ENCODE data around the gene FIBP. TPM values are rescaled to one million over a fixed set of nuclear protein-coding genes. Genes with fewer than 3 reads are reported as not detected.

FIBP gene
- total RNA-seq, 1 donor from 2014 or later: 103 TPM

DNA sequence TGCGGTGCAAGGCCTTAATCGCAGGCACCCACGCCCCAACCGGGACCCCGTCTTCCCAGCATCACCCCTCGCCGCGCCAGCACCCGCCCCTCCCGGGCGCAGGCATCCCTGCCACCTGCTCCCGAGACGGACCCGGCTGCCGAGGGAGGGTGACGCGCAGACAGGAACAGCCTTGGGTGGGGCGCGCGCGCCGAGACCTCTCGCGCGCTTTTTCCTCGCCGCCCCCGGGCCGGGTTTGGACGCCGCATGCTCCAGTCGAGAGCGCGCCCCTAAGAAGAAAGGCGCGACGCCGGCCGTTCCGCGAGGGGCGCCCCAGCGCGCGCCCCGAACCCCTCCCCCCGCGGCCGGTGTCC is 30.8 kb downstream of the FIBP start:
- Histone ChIP-seq H3K4me3 (ENCODE audit: low read depth, low read length) (peak overlapping the region; percentile 98), H3K27me3 (ENCODE audit: control insufficient read depth, insufficient read depth, low read length) (no peaks in the 10 kb centered on the region), H3K36me3 (ENCODE audit: control insufficient read depth, insufficient read depth, low read length) (peaks cover 40% of the 10 kb centered on the region)
- DNase-seq (ENCODE audit: low read depth): no peak
- TF ChIP-seq, protein P1, sequence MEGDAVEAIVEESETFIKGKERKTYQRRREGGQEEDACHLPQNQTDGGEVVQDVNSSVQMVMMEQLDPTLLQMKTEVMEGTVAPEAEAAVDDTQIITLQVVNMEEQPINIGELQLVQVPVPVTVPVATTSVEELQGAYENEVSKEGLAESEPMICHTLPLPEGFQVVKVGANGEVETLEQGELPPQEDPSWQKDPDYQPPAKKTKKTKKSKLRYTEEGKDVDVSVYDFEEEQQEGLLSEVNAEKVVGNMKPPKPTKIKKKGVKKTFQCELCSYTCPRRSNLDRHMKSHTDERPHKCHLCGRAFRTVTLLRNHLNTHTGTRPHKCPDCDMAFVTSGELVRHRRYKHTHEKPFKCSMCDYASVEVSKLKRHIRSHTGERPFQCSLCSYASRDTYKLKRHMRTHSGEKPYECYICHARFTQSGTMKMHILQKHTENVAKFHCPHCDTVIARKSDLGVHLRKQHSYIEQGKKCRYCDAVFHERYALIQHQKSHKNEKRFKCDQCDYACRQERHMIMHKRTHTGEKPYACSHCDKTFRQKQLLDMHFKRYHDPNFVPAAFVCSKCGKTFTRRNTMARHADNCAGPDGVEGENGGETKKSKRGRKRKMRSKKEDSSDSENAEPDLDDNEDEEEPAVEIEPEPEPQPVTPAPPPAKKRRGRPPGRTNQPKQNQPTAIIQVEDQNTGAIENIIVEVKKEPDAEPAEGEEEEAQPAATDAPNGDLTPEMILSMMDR (IDR thresholded peaks at IDR 0.05; ENCODE audit: insufficient read depth, low read length, severe bottlenecking): no peak
- no peak for FAIRE-seq

DNA sequence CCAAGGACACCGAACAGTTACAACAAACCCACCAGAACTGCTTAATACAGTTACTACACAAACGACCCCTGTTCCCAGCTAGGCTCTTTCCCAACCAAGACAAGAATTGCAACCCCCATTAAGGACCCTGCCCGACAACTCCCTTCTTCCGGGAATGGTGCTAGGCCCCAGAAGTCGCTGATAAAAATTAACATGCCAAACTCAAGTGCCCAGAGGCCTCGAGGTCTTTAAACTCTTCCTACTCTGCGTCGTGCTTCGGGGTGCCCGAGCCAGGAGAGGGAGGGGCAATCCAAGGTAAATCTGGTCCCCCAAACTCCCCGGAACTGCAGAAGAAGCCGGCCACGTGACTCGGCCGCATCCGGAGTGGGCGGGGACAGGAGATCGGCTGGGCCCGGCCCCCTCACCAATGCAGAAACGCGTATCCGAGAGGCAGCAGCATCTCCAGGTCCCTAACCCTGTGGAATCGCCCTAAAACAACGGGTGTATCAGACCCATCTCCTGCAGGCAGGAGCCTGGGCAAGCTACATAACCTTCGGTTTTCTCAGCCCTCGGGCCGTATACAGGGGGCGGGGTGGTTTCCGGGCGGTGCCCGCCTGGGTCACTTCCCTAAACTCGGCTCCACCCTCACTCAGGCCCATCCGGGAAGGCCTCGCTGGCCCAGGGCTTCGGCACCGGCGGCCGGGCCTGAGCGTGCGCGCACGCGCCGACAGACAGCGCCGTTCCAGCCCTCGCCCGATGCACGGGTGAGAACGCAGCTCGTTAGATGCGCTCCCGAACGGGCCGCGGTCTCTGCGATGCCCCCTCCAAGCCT is 31.4 kb downstream of the FIBP start:
- DNase-seq (ENCODE audit: low read depth): peak; percentile 47
- no peaks in the 10 kb centered on the region for H3K27me3 ChIP-seq (ENCODE audit: control insufficient read depth, insufficient read depth, low read length)
- H3K36me3 ChIP-seq (ENCODE audit: control insufficient read depth, insufficient read depth, low read length): peaks cover 37% of the 10 kb centered on the region
- FAIRE-seq: no peak
- TF ChIP-seq, protein P1 (IDR thresholded peaks at IDR 0.05; ENCODE audit: insufficient read depth, low read length, severe bottlenecking): no peak
- H3K4me3 ChIP-seq (ENCODE audit: low read depth, low read length): peak overlapping the region; percentile 98

DNA sequence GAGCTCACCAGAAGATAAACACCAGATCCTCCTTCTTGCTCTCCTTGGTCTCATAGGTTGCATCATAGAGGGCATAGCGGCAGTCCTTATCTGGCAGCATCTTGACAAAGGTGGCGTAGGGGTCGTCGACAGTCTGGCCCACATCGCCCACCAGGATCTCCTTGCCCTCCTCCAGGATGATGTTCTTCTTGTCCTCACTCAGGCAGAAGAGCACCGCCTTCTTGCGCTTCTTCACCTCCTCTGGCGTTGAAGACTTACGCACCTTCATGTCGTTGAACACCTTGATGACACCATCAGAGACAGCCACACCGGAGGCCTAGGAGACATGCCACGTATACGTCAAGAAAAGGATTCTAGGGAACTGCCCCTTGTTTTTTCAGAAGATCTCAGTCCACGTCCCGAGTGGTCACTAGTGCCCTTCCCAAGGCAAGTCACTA is 32.3 kb downstream of the FIBP start:
- FAIRE-seq: no peak
- no peak overlapping the region for H3K4me3 ChIP-seq (ENCODE audit: low read depth, low read length)
- no peak for DNase-seq (ENCODE audit: low read depth)
- TF ChIP-seq, protein P1 (IDR thresholded peaks at IDR 0.05; ENCODE audit: insufficient read depth, low read length, severe bottlenecking): no peak
- no peaks in the 10 kb centered on the region for H3K27me3 ChIP-seq (ENCODE audit: control insufficient read depth, insufficient read depth, low read length)
- H3K36me3 ChIP-seq (ENCODE audit: control insufficient read depth, insufficient read depth, low read length): peaks cover 34% of the 10 kb centered on the region

DNA sequence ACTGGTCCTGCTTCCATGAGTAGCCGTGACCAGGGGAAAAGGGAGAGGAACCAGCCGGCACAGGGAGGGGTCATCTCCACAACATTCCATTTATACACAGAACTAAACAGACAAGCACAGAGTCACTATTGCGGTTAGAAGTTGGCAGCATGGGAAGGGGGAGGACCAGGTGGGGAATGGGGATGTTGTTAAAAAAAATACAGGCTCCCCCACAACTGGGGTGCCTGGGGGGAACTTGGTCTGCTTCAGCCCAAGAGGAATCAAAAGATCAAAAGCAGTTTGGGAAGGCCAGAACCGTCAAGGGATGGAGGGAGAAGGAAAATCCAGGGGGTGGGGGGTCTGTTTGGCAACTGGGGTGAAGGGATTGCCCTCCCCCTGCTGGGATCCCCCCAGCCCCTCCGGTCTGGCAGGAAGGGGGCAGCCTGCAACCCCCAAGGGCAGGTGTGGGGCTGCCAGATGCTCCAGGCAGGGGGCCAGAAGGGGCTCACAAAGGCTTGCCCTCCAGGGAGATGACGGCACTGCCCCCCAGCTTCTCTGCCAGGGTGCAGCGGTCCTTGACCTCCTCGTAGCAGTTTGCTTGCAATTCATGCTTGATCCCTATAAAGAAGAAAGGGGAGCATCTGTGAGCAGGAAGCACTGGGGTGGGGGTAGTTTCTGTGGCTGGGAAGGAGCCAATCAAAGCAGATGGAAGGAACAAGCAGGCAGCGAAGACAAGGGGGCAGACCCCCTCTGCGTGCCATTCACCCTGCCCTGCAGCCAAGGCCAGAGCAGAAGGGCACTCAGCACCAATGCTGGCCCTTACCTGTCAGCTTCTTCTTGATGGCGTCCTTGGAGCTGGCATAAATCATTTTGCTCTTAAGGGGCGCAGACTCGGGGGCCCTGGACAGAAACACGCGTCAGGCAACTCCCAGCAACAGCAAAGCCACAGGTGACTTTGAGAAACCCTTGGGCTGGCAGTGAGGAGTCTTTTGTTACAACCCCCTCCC is 33.1 kb downstream of the FIBP start:
- Histone ChIP-seq H3K36me3 (ENCODE audit: control insufficient read depth, insufficient read depth, low read length) (peaks cover 34% of the 10 kb centered on the region), H3K4me3 (ENCODE audit: low read depth, low read length) (no peak overlapping the region), H3K27me3 (ENCODE audit: control insufficient read depth, insufficient read depth, low read length) (no peaks in the 10 kb centered on the region)
- FAIRE-seq (no peak), DNase-seq (ENCODE audit: low read depth) (no peak)
- TF ChIP-seq, protein P1 (IDR thresholded peaks at IDR 0.05; ENCODE audit: insufficient read depth, low read length, severe bottlenecking): no peak

DNA sequence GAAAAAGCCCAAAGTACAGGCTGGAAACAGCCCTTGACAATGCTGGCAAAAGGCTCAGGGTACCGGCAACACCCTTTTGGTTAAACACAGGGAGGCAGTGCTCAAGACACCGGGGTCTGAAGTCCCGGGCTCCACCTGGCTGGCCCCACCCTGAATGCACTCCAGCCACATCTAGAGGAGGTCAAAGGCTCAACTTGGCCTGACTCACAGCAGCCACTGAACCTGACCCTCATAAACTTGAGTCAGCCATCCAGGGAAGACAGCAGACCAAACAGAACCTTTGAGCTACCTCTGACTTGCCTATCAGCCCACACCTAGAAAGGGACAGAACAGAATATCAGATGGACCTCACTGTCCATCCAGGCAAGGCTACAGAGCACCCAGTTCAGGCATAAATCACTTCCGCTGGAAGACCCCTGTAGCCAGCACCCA is 34.1 kb downstream of the FIBP start:
- TF ChIP-seq, protein P1 (IDR thresholded peaks at IDR 0.05; ENCODE audit: insufficient read depth, low read length, severe bottlenecking): no peak
- no peak for DNase-seq (ENCODE audit: low read depth)
- Histone ChIP-seq H3K27me3 (ENCODE audit: control insufficient read depth, insufficient read depth, low read length) (no peaks in the 10 kb centered on the region), H3K36me3 (ENCODE audit: control insufficient read depth, insufficient read depth, low read length) (peaks cover 34% of the 10 kb centered on the region), H3K4me3 (ENCODE audit: low read depth, low read length) (no peak overlapping the region)
- FAIRE-seq: no peak

Measured in bronchial epithelial cell (primary cell).